Sigmoid colon (tissue), 7 donors: ENCODE measurements around the gene PGM1. TPM values are rescaled to one million over a fixed set of nuclear protein-coding genes. Genes with fewer than 3 reads are reported as not detected.

Source experiments
- DNase-seq: peaks from one replicate; pipeline ENCODE4 v3.0.0-alpha.2; 2019
- H3K27ac ChIP-seq, 4 donors: fragments of 200-600 bp; sonication (generic); one replicate each; pipeline ENCODE4 v1.5.1; 2016 to 2019; ENCODE audit warnings: mild to moderate bottlenecking in 1 of 4
- H3K27me3 ChIP-seq, 3 donors: fragments of 200-600 bp; sonication (generic); one replicate each; pipeline ENCODE4 v1.5.1; 2019; ENCODE audit warnings: mild to moderate bottlenecking in 1 of 3
- H3K36me3 ChIP-seq, 4 donors: fragments of 200-600 bp; sonication (generic); one replicate each; pipeline ENCODE4 v1.5.1; 2016 to 2019
- H3K4me1 ChIP-seq, 4 donors: fragments of 200-600 bp; sonication (generic); one replicate each; pipeline ENCODE4 v1.5.1; 2017 to 2019
- H3K4me3 ChIP-seq, 4 donors: fragments of 200-600 bp; sonication (generic); one replicate each; pipeline ENCODE4 v1.5.1; 2017 to 2019; ENCODE audit warnings: mild to moderate bottlenecking in 2 of 4, moderate library complexity in 1 of 4
- H3K9me3 ChIP-seq, 4 donors: fragments of 200-600 bp in 3 of 4; sonication (generic) in 3 of 4; one replicate each; pipeline versions ENCODE4 v1.5.1 to v1.6.1; 2013 to 2019
- EP300 ChIP-seq, 4 donors: sonication (generic); formaldehyde crosslinking; IDR thresholded peaks; one replicate each; pipeline ENCODE4 v1.6.1; 2017; ENCODE audit warnings: antibody characterized with exemption in 4 of 4
- POLR2A ChIP-seq, 2 donors: fragments of 450-650 bp; IDR thresholded peaks; one replicate each; pipeline ENCODE4 v1.6.1; 2016; ENCODE audit warnings: antibody characterized with exemption in 2 of 2, mild to moderate bottlenecking in 2 of 2, moderate library complexity in 2 of 2
- POLR2AphosphoS5 ChIP-seq, 4 donors: sonication (generic); formaldehyde crosslinking; IDR thresholded peaks; one replicate each; pipeline ENCODE4 v1.6.1; 2017; ENCODE audit warnings: antibody characterized with exemption in 4 of 4
- WGBS, 2 donors: extraction: QIAGEN DNeasy Blood & Tissue Kit; methylation state at CpG; one replicate each; pipeline ENCODE4 v1.1.7; 2013; 5-methylcytosine and 5-hydroxymethylcytosine counted together
- intact Hi-C: fragments of 100-400 bp; cut with DNase I; formaldehyde crosslinking; loops from one replicate; pipeline ENCODE4 v1.15.1; 2023
- polyA plus RNA-seq, 3 donors: library from polyadenylated mRNA; stranded (reverse); fragments of 200-250 nt; gene quantifications; one replicate each; pipeline ENCODE4 v1.2.3, GENCODE V29; 2013
- total RNA-seq, 4 donors: library from RNA; depleted of rRNA; stranded (reverse); fragments of >200 nt; gene quantifications; one replicate each; pipeline ENCODE4 v1.1.0, GENCODE V29; 2016
- TF ChIP-seq, protein P1 (sequence below), 4 experiments: fragments of 450-650 bp in 3 of 4; fragments of 200-600 bp in 1 of 4; IDR thresholded peaks; one replicate each; pipeline ENCODE4 v1.5.1; 2016 to 2019; ENCODE audit warnings: antibody characterized with exemption in 4 of 4, mild to moderate bottlenecking in 3 of 4, moderate library complexity in 2 of 4
- donor health status: healthy with polysubstance abuse.
- donor health status: Bipolar disorder and iron deficiency.
- donor health status: healthy.

PGM1 gene
- total and polyA plus RNA-seq, 7 donors, result 36.1 to 59.6 (median 53.5) TPM

DNA sequence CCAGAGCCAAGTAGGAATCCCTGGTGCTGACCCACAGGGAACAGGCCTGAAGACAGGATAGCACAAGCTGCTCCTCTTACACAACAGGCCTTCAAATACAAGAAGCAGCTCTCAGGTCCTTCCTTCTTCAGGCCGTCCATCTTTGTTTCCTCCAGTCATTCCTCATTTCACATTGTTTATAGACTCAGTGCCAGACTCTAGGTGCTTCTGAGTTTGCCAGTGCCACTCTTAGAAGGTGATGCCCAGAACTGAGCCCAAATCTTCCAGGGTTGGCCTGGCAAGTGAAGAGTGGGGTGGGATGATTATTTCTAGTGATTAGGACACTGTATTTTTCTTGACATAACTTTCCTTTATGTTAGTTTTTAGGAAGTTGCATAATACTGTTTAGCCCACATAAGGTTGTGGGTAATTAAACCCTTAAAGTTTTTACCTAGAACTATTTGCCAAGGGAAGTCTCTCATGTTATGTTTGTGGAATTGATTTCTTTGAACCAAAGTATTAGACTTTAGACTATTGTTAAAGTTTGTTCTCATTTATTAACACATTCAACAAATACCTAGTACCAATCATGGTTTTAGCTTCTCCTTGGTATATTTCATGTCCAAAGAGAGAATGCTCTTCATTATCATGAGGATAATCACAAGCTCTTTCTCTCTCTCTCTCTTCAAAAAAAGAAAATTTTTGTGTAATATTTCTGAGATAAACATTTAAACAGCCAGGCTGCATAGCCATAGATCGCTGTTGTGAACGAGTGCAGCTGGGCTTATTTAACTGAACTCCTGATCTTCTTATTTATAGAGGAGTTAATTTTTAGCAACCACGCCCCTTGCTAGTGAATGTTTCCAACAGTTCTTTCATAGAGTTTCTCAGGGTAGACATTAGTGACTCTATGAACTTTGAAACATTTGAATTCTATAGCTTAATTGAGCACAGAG, 47.7 kb downstream of the PGM1 start:
- Histone ChIP-seq H3K9me3 (no peaks in the 10 kb centered on the region), H3K27me3 (no peaks in the 10 kb centered on the region), H3K4me3 (no peak overlapping the region), H3K27ac (no peak overlapping the region), H3K36me3 (peaks cover 0 to 23% (median 17%) of the 10 kb centered on the region in 4 donors), H3K4me1 (peaks cover 0 to 19% (median 13%) of the 10 kb centered on the region in 4 donors)
- intact Hi-C loops, result no loop called here
- TF ChIP-seq POLR2AphosphoS5 (IDR thresholded peaks at IDR 0.05) (no peak), EP300 (IDR thresholded peaks at IDR 0.05) (no peak), POLR2A (IDR thresholded peaks at IDR 0.05) (no peak)
- TF ChIP-seq, protein P1, sequence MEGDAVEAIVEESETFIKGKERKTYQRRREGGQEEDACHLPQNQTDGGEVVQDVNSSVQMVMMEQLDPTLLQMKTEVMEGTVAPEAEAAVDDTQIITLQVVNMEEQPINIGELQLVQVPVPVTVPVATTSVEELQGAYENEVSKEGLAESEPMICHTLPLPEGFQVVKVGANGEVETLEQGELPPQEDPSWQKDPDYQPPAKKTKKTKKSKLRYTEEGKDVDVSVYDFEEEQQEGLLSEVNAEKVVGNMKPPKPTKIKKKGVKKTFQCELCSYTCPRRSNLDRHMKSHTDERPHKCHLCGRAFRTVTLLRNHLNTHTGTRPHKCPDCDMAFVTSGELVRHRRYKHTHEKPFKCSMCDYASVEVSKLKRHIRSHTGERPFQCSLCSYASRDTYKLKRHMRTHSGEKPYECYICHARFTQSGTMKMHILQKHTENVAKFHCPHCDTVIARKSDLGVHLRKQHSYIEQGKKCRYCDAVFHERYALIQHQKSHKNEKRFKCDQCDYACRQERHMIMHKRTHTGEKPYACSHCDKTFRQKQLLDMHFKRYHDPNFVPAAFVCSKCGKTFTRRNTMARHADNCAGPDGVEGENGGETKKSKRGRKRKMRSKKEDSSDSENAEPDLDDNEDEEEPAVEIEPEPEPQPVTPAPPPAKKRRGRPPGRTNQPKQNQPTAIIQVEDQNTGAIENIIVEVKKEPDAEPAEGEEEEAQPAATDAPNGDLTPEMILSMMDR (IDR thresholded peaks at IDR 0.05), result no peak
- DNase-seq, result no peak
- WGBS, 2 donors, result 16 to 65% methylated on average over 4 of the region's 4 CpGs

DNA sequence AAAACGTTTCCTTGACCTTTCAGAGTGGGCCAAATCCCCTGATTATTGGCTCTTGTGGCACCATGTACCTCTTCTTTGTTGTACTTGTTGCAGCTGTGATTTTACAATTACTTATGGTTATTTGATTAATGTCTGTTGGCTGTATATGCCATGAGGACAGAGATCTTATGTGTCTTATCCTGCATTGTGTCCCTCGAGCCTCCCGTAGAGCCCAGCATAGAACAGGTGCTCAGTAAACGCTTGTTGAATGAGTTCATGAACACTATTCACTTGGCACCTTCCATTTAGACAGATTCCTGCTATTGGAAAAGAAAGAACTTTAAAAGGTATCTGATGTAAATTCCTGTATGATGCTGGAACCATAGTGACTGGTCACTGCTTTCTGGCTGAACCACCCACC, 48.4 kb downstream of the PGM1 start:
- WGBS, 2 donors, result 18 to 69% methylated on average over 4 of the region's 4 CpGs
- H3K4me1 ChIP-seq, result peaks cover 0 to 19% (median 13%) of the 10 kb centered on the region in 4 donors
- intact Hi-C loops, result no loop called here
- no peak for TF ChIP-seq POLR2A (IDR thresholded peaks at IDR 0.05)
- TF ChIP-seq EP300 (IDR thresholded peaks at IDR 0.05), result no peak
- TF ChIP-seq, protein P1 (IDR thresholded peaks at IDR 0.05), result no peak
- no peak for TF ChIP-seq POLR2AphosphoS5 (IDR thresholded peaks at IDR 0.05)
- no peak overlapping the region for H3K4me3 ChIP-seq
- H3K36me3 ChIP-seq, result peaks cover 0 to 16% (median 12%) of the 10 kb centered on the region in 4 donors
- H3K27me3 ChIP-seq, result no peaks in the 10 kb centered on the region
- no peak for DNase-seq
- no peak overlapping the region for H3K27ac ChIP-seq
- H3K9me3 ChIP-seq, result no peaks in the 10 kb centered on the region

DNA sequence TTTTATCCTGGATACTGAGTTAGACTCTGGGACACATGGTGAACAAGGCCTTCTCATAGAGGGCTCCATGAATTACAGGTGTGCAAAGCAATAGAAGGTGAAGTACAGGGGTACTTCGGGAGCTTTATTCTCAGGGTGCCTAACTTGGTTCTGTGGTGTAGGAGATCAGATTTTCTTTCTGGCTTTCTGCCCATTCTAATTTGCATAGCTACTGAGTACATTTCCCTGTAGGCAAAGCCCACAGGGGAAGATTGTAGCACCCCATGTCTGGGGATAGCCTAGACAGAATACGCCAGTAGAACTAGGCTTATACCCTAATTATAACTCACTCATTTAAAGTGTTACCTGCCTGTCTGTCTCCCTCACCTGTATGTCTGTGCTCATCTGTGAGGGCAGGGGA, 49.7 kb downstream of the PGM1 start:
- intact Hi-C loops, result no loop called here
- Histone ChIP-seq H3K27ac (no peak overlapping the region), H3K36me3 (peaks cover 0 to 16% (median 12%) of the 10 kb centered on the region in 4 donors), H3K9me3 (no peaks in the 10 kb centered on the region), H3K4me3 (no peak overlapping the region), H3K27me3 (no peaks in the 10 kb centered on the region), H3K4me1 (peaks cover 0 to 19% (median 13%) of the 10 kb centered on the region in 4 donors)
- TF ChIP-seq POLR2A (IDR thresholded peaks at IDR 0.05) (no peak), EP300 (IDR thresholded peaks at IDR 0.05) (no peak)
- 80 to 88% methylated on average over 2 of the region's 2 CpGs for WGBS, 2 donors
- no peak for DNase-seq

DNA sequence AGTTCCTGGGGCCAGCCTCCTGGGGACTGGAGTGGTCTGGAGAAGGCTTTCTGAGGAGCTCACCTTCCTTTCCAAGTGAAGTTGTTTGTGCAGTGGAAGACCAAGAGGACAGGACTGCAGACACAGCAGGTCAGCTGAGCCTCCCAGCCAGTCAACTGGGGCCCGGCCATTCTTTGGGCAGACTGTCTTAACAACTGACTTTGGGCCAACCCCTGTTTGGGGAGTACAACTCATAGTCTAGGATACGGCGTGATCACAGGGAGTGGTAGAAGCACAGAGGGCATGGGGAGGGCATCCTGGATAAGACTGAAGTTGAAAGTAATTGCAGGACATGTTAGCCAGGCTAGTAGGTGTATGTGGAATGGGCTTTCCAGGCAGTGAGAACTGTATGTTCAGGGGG, 50.3 kb downstream of the PGM1 start:
- DNase-seq, result no peak
- Histone ChIP-seq H3K9me3 (no peaks in the 10 kb centered on the region), H3K4me3 (no peak overlapping the region), H3K27me3 (no peaks in the 10 kb centered on the region), H3K27ac (no peak overlapping the region), H3K36me3 (peaks cover 0 to 12% (median 9%) of the 10 kb centered on the region in 4 donors), H3K4me1 (peaks cover 0 to 19% (median 13%) of the 10 kb centered on the region in 4 donors)
- TF ChIP-seq EP300 (IDR thresholded peaks at IDR 0.05), result no peak
- TF ChIP-seq, protein P1 (IDR thresholded peaks at IDR 0.05), result no peak
- TF ChIP-seq POLR2A (IDR thresholded peaks at IDR 0.05), result no peak
- TF ChIP-seq POLR2AphosphoS5 (IDR thresholded peaks at IDR 0.05), result no peak
- 33 to 83% methylated on average over 3 of the region's 3 CpGs for WGBS, 2 donors
- intact Hi-C loops, result no loop called here

DNA sequence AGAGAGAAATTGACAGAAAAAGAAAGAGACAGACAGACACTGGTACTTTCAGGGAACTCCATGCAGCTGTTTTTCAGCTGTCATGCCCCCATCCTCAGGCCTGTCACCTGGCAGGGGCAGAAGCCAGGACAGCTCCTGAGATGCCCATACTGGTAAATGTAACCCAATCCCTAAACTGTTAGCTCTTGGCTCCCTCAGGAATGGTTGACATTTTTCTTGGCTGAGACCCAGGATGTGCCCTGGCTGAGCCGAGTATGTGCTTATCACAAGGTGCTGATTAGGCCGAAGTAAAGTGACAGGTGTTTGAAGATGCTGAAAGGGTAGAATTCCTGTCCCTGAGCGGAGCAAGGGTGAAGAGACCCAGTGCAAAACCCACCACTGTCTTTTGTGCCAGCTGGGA, 50.7 kb downstream of the PGM1 start:
- no peak for DNase-seq
- no peaks in the 10 kb centered on the region for H3K27me3 ChIP-seq
- intact Hi-C loops, result no loop called here
- H3K27ac ChIP-seq, result no peak overlapping the region
- WGBS, 2 donors, result 17 to 71% methylated on average over 3 of the region's 3 CpGs
- peaks cover 0 to 11% (median 5%) of the 10 kb centered on the region in 4 donors for H3K36me3 ChIP-seq
- TF ChIP-seq POLR2A (IDR thresholded peaks at IDR 0.05) (no peak), POLR2AphosphoS5 (IDR thresholded peaks at IDR 0.05) (no peak), EP300 (IDR thresholded peaks at IDR 0.05) (no peak)
- TF ChIP-seq, protein P1 (IDR thresholded peaks at IDR 0.05), result no peak
- H3K4me3 ChIP-seq, result no peak overlapping the region
- H3K9me3 ChIP-seq, result no peaks in the 10 kb centered on the region
- peaks cover 0 to 19% (median 13%) of the 10 kb centered on the region in 4 donors for H3K4me1 ChIP-seq
